Tibial artery (tissue), 4 donors: ENCODE data around the gene SYNGR1.
"Not testable (repeated sequence)": the region's sequence is repeated elsewhere in the genome, so short reads cannot be mapped to it uniquely, and the experiment has no call there.

Source experiments
- DNase-seq, 2 donors: peaks; one replicate each; pipeline ENCODE4 v3.0.0-alpha.2; 2019
- H3K27ac ChIP-seq, 2 donors: fragments of 200-600 bp; sonication (generic) in 1 of 2; 1 replicate in 1 of 2; 2 replicates in 1 of 2; pipeline ENCODE4 v1.5.1; 2018 to 2019; ENCODE audit warnings: mild to moderate bottlenecking in 1 of 2
- H3K27me3 ChIP-seq, 2 donors: fragments of 200-600 bp; sonication (generic) in 1 of 2; one replicate each; pipeline versions ENCODE4 v1.5.1 to v1.6.0; 2016 to 2019
- H3K36me3 ChIP-seq, 3 donors: fragments of 200-600 bp; sonication (generic) in 2 of 3; one replicate each; pipeline ENCODE4 v1.5.1; 2016 to 2019; ENCODE audit warnings: mild to moderate bottlenecking in 2 of 3
- H3K4me1 ChIP-seq, 4 donors: fragments of 200-600 bp; sonication (generic) in 2 of 4; 1 replicate in 3 of 4; 2 replicates in 1 of 4; pipeline ENCODE4 v1.5.1; 2016 to 2019
- H3K4me3 ChIP-seq, 2 donors: fragments of 200-600 bp; sonication (generic) in 1 of 2; 1 replicate in 1 of 2; 2 replicates in 1 of 2; pipeline ENCODE4 v1.5.1; 2018 to 2019; ENCODE audit warnings: mild to moderate bottlenecking in 2 of 2
- H3K9me3 ChIP-seq, 3 donors: fragments of 200-600 bp; sonication (generic) in 1 of 3; one replicate each; pipeline ENCODE4 v1.5.1; 2016 to 2019
- intact Hi-C: fragments of 100-400 bp; cut with DNase I; formaldehyde crosslinking; loops from one replicate; pipeline ENCODE4 v1.15.0; 2023; ENCODE audit warnings: low total_unique reads
- TF ChIP-seq, protein P1 (sequence below), 2 experiments: fragments of 200-600 bp in 1 of 2; fragments of 450-650 bp in 1 of 2; IDR thresholded peaks; one replicate each; pipeline ENCODE4 v1.5.1; 2017 to 2019; ENCODE audit warnings: antibody characterized with exemption in 2 of 2, mild to moderate bottlenecking in 1 of 2, moderate library complexity in 1 of 2

Gene SYNGR1

DNA sequence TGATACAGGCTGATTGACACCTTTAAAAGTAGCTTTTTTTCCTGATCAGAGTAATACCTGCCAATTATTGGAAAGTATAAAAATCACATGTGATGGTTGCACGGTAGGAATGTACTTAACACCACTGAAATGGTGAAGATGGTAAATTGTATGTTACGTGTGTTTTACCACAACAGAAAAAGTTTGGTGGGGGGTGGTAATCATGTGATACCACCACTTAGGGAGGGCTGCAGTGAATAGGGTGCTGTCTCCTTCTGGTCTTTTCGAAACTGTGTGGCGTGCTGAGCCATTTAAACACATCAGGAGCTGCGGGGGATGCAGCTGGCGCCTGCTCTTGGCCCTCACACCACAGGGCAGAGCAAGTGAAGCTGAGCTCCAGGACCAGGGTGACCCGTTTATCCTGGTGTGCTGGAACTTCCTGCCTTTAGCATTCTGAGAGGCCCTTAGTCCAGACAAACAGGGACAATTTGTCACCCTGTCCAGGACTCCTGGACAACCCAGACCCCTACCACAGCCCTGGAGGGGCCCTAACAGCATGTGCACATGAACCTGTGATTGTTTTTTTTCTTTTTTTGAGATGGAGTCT, 2.6 kb downstream of the SYNGR1 start:
- H3K4me3 ChIP-seq: no peak overlapping the region
- intact Hi-C loops: no loop called here
- TF ChIP-seq, protein P1, sequence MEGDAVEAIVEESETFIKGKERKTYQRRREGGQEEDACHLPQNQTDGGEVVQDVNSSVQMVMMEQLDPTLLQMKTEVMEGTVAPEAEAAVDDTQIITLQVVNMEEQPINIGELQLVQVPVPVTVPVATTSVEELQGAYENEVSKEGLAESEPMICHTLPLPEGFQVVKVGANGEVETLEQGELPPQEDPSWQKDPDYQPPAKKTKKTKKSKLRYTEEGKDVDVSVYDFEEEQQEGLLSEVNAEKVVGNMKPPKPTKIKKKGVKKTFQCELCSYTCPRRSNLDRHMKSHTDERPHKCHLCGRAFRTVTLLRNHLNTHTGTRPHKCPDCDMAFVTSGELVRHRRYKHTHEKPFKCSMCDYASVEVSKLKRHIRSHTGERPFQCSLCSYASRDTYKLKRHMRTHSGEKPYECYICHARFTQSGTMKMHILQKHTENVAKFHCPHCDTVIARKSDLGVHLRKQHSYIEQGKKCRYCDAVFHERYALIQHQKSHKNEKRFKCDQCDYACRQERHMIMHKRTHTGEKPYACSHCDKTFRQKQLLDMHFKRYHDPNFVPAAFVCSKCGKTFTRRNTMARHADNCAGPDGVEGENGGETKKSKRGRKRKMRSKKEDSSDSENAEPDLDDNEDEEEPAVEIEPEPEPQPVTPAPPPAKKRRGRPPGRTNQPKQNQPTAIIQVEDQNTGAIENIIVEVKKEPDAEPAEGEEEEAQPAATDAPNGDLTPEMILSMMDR (IDR thresholded peaks at IDR 0.05): no peak
- no peaks in the 10 kb centered on the region for H3K36me3 ChIP-seq
- H3K27ac ChIP-seq: no peak overlapping the region
- H3K27me3 ChIP-seq: peaks cover 0 to 32% of the 10 kb centered on the region in 2 donors
- peaks cover 0 to 28% (median 11%) of the 10 kb centered on the region in 4 donors for H3K4me1 ChIP-seq
- DNase-seq: no peak
- H3K9me3 ChIP-seq: no peaks in the 10 kb centered on the region

DNA sequence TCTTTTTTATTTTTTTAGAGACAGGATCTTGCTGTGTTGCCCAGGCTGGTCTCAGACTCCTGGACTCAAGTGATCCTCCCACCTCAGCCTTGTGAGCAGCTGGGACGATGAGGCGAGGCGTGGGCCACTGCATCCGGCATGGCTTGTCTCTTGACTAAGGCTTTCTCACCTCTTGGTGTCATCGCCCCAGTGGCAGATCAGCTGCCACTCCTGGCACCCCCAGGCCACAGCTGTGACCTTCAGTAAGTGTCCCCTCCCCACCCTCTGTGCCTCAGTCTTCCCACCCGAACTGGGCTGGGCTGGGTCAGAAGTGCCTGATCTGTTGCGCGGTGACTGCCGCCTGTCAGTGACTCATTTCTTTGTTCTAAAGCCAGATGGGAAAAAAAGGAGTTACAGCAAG, 3.6 kb downstream of the SYNGR1 start:
- H3K9me3 ChIP-seq: no peaks in the 10 kb centered on the region
- intact Hi-C loops: no loop called here
- H3K36me3 ChIP-seq: no peaks in the 10 kb centered on the region
- peaks cover 0 to 31% of the 10 kb centered on the region in 2 donors for H3K27me3 ChIP-seq
- H3K4me1 ChIP-seq: peaks cover 0 to 28% (median 11%) of the 10 kb centered on the region in 4 donors
- DNase-seq: no peak
- TF ChIP-seq, protein P1 (IDR thresholded peaks at IDR 0.05): no peak
- no peak overlapping the region for H3K27ac ChIP-seq
- H3K4me3 ChIP-seq: no peak overlapping the region

DNA sequence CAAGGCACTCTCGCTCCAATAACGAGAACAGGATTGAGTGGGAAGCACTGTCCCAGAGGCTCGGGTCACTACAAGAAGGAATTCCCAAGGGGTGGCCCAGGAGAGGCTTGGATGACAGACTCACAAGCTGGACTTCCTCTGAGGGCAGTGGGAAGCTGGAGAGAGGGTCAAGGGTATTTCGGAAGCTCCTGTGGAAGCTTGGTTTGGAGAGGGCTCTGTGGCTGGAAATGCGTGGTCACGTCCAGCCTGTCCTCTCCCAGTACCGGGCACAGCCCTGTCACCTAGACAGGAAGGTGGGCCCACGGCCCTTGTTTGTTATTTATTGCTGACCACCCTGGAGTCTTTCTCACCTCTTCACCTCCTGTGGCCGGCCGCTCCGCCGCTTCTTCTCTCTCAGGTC, 5.3 kb downstream of the SYNGR1 start:
- TF ChIP-seq, protein P1 (IDR thresholded peaks at IDR 0.05): no peak
- intact Hi-C loops: no loop called here
- H3K27me3 ChIP-seq: peaks cover 0 to 20% of the 10 kb centered on the region in 2 donors
- no peaks in the 10 kb centered on the region for H3K9me3 ChIP-seq
- no peak overlapping the region for H3K27ac ChIP-seq
- DNase-seq: no peak
- no peak overlapping the region for H3K4me3 ChIP-seq
- peaks cover 0 to 19% (median 6%) of the 10 kb centered on the region in 4 donors for H3K4me1 ChIP-seq
- H3K36me3 ChIP-seq: peaks cover 0 to 3% (median 0%) of the 10 kb centered on the region in 3 donors

DNA sequence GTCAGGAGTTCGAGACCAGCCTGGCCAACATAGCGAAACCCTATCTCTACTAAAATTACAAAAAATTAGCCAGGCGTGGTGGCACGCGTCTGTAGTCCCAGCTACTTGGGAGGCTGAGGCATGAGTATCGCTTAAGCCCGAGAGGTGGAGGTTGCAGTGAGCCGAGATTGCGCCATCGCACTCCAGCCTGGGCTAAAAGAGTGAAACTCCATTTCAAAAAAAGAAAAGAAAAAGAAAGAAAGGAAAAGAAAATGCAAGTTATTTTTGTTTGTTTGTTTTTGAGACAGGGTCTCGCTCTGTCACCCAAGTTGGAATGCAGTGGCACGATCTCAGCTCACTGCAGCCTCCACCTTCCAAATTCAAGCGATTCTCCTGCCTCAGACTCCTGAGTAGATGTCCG, 6.0 kb downstream of the SYNGR1 start:
- Histone ChIP-seq H3K27me3 (peaks cover 0 to 12% of the 10 kb centered on the region in 2 donors), H3K4me1 (peaks cover 0 to 12% (median under 1%) of the 10 kb centered on the region in 4 donors)
- H3K4me3 ChIP-seq, H3K27ac ChIP-seq, H3K9me3 ChIP-seq, intact Hi-C loops, H3K36me3 ChIP-seq, DNase-seq: not testable (repeated sequence)

DNA sequence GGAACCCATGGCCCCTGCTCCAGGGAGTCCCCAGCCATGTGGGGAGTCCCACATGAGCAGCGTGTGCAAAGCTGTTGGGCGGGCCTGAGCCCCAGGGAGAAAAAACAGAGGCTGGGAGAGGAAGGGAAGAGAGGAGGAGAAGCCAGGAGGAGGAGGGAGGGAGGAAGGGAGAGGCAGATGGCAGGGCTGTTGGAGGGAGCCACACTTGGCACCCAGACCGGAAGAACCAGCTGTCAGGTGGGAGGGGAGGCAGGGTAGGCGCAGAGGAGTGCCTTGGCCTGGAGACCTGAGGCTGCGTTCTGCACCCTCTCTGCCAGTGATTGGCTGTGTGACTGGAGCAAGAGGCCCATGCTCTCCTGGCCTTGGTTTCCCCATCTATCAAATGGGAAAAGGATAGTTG, 6.7 kb downstream of the SYNGR1 start:
- H3K27me3 ChIP-seq: peaks cover 0 to 6% of the 10 kb centered on the region in 2 donors
- H3K27ac ChIP-seq: no peak overlapping the region
- no peak overlapping the region for H3K4me3 ChIP-seq
- DNase-seq: no peak
- TF ChIP-seq, protein P1 (IDR thresholded peaks at IDR 0.05): no peak
- H3K36me3 ChIP-seq: peaks cover 0 to 3% (median 0%) of the 10 kb centered on the region in 3 donors
- H3K9me3 ChIP-seq: no peaks in the 10 kb centered on the region
- intact Hi-C loops: no loop called here
- H3K4me1 ChIP-seq: peaks cover 0 to 5% (median 0%) of the 10 kb centered on the region in 4 donors

DNA sequence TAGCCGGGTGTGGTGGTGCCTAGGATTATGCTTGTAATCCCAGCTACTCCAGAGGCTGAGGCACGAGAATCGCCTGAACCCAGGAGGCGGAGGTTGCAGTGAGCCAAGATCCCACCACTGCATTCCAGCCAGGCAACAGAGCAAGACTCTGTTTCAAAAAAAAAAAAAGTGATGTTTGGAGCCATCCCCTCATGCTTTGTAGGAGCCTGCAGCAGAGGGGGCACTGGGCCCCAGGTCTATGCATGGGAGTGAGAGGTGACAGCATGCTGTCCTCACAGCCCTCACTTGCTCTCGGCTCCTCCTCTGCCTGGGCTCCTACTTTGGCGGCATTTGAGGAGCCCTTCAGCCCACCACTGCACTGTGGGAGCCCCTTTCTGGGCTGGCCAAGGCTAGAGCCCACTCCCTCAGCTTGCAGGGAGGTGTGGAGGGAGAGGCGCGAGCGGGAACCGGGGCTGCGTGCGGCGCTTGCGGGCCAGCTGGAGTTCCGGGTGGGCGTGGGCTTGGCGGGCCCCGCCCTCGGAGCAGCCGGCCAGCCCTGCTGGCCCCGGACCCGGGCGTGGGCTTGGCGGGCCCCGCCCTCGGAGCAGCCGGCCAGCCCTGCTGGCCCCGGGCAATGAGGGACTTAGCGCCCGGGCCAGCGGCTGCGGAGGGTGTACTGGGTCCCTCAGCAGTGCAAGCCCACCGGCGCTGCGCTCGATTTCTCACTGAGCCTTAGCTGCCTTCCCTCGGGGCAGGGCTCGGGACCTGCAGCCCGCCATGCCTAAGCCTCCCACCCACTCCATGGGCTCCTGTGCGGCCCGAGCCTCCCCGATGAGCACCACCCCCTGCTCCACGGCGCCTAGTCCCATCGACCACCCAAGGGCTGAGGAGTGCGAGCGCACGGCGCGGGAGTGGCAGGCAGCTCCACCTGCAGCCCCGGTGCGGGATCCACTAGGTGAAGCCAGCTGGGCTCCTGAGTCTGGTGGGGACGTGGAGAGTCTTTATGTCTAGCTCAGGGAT, 7.6 kb downstream of the SYNGR1 start:
- H3K4me3 ChIP-seq, H3K27me3 ChIP-seq, DNase-seq, H3K27ac ChIP-seq, intact Hi-C loops, H3K9me3 ChIP-seq, H3K36me3 ChIP-seq, H3K4me1 ChIP-seq: not testable (repeated sequence)

DNA sequence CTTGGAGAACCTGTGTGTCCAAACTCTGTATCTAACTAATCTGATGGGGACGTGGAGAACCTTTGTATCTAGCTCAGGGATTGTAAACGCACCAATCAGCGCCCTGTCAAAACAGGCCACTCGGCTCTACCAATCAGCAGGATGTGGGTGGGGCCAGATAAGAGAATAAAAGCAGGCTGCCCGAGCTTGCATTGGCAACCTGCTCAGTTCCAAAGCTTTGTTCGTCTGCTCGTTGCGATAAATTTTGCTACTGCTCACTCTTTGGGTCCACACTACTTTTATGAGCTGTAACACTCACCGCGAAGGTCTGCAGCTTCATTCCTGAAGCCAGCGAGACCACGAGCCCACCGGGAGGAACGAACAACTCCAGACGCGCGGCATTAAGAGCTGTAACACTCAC, 8.4 kb downstream of the SYNGR1 start:
- H3K27ac ChIP-seq, H3K27me3 ChIP-seq, H3K4me3 ChIP-seq, H3K9me3 ChIP-seq, H3K4me1 ChIP-seq, DNase-seq, intact Hi-C loops, H3K36me3 ChIP-seq: not testable (repeated sequence)
